Liver (tissue), 9 donors: ENCODE data around the gene SLC12A7. TPM values are rescaled to one million over a fixed set of nuclear protein-coding genes. Genes with fewer than 3 reads are reported as not detected.

Experiments
- DNase-seq: peaks from one replicate; pipeline ENCODE4 v3.0.0-alpha.2; 2017; ENCODE audit warnings: low spot score
- H3K27ac ChIP-seq, 2 donors: one replicate each; pipeline ENCODE4 v1.7.0; 2013; ENCODE audit warnings: inconsistent platforms in 2 of 2, low read length in 2 of 2, control low read depth in 1 of 2, low read depth in 1 of 2, mild to moderate bottlenecking in 1 of 2
- H3K27me3 ChIP-seq, 4 donors: one replicate each; pipeline versions ENCODE4 v1.6.1 to v1.7.0; 2013; ENCODE audit warnings: low read length in 3 of 4, inconsistent platforms in 1 of 4, mild to moderate bottlenecking in 1 of 4, moderate library complexity in 1 of 4; ENCODE audit not compliant: control insufficient read depth in 4 of 4, insufficient read depth in 4 of 4
- H3K36me3 ChIP-seq, 4 donors: one replicate each; pipeline versions ENCODE4 v1.6.1 to v1.7.0; 2013; ENCODE audit warnings: low read length in 3 of 4, mild to moderate bottlenecking in 3 of 4, low read depth in 1 of 4, moderate library complexity in 1 of 4; ENCODE audit not compliant: control insufficient read depth in 4 of 4, insufficient read depth in 3 of 4
- H3K4me1 ChIP-seq, 4 donors: one replicate each; pipeline versions ENCODE4 v1.6.1 to v1.7.0; 2013; ENCODE audit warnings: low read length in 3 of 4, mild to moderate bottlenecking in 3 of 4, moderate library complexity in 1 of 4; ENCODE audit not compliant: control insufficient read depth in 4 of 4, insufficient read depth in 4 of 4
- H3K4me3 ChIP-seq, 3 donors: one replicate each; pipeline versions ENCODE4 v1.6.1 to v1.7.0; 2013; ENCODE audit warnings: low read length in 3 of 3, control low read depth in 1 of 3, low read depth in 1 of 3, mild to moderate bottlenecking in 1 of 3
- H3K9ac ChIP-seq, 2 donors: one replicate each; pipeline ENCODE4 v1.7.0; 2013; ENCODE audit warnings: low read length in 2 of 2, mild to moderate bottlenecking in 2 of 2, moderate library complexity in 2 of 2, control low read depth in 1 of 2, low read depth in 1 of 2
- H3K9me3 ChIP-seq, 4 donors: one replicate each; pipeline versions ENCODE4 v1.6.1 to v1.7.0; 2013; ENCODE audit warnings: low read length in 3 of 4; ENCODE audit not compliant: control insufficient read depth in 4 of 4
- ATF3 ChIP-seq: IDR thresholded peaks from 2 replicates; pipeline ENCODE4 v1.6.1; 2016; ENCODE audit warnings: antibody characterized with exemption
- EGR1 ChIP-seq, 2 donors: IDR thresholded peaks; 2 replicates each; pipeline ENCODE4 v1.6.1; 2016 to 2018; ENCODE audit warnings: antibody characterized with exemption in 2 of 2, low read depth in 2 of 2
- FOXA1 ChIP-seq: IDR thresholded peaks from 2 replicates; pipeline ENCODE4 v1.6.1; 2016; ENCODE audit warnings: antibody characterized with exemption
- GABPA ChIP-seq, 2 donors: IDR thresholded peaks in 1 of 2; conservative IDR thresholded peaks in 1 of 2; 2 replicates each; pipeline ENCODE4 v1.6.1; 2016; ENCODE audit warnings: antibody characterized with exemption in 2 of 2, mild to moderate bottlenecking in 1 of 2, moderate library complexity in 1 of 2
- HNF4A ChIP-seq, 2 donors: conservative IDR thresholded peaks; 2 replicates each; pipeline ENCODE4 v1.6.1; 2016; ENCODE audit warnings: antibody characterized with exemption in 2 of 2, mild to moderate bottlenecking in 2 of 2
- HNF4G ChIP-seq: IDR thresholded peaks from 2 replicates; pipeline ENCODE4 v1.6.1; 2016; ENCODE audit warnings: antibody characterized with exemption
- NR2F2 ChIP-seq: IDR thresholded peaks from 2 replicates; pipeline ENCODE4 v1.6.1; 2016; ENCODE audit warnings: antibody characterized with exemption
- RAD21 ChIP-seq, 2 donors: IDR thresholded peaks; 2 replicates each; pipeline ENCODE4 v1.6.1; 2016; ENCODE audit warnings: antibody characterized with exemption in 2 of 2, mild to moderate bottlenecking in 2 of 2
- RXRA ChIP-seq, 2 donors: IDR thresholded peaks; 2 replicates each; pipeline ENCODE4 v1.6.1; 2017 to 2018; ENCODE audit warnings: antibody characterized with exemption in 2 of 2, mild to moderate bottlenecking in 1 of 2
- SP1 ChIP-seq: IDR thresholded peaks from 2 replicates; pipeline ENCODE4 v1.6.1; 2018; ENCODE audit warnings: antibody characterized with exemption, mild to moderate bottlenecking
- TAF1 ChIP-seq: conservative IDR thresholded peaks from 2 replicates; pipeline ENCODE4 v1.6.1; 2016; ENCODE audit warnings: antibody characterized with exemption, mild to moderate bottlenecking
- YY1 ChIP-seq: IDR thresholded peaks from 2 replicates; pipeline ENCODE4 v1.6.1; 2016; ENCODE audit warnings: antibody characterized with exemption, mild to moderate bottlenecking
- ZBTB33 ChIP-seq: IDR thresholded peaks from 2 replicates; pipeline ENCODE4 v1.6.1; 2016; ENCODE audit warnings: antibody characterized with exemption
- WGBS: extraction: QIAGEN DNeasy Blood & Tissue Kit; methylation state at CpG from one replicate; pipeline ENCODE4 v1.1.7; 2013; 5-methylcytosine and 5-hydroxymethylcytosine counted together
- polyA plus RNA-seq, 2 donors: library from polyadenylated mRNA; stranded (reverse) in 1 of 2; unstranded in 1 of 2; fragments of 200-250 nt in 1 of 2; fragments of >200 nt in 1 of 2; fragmentation: Nextera tagmentation in 1 of 2; extraction: Ambion mirVana in 1 of 2; gene quantifications; one replicate each; pipeline versions ENCODE4 v1.2.1 to v1.2.3, GENCODE V29; 2013 to 2015
- total RNA-seq, 2 donors: library from RNA; depleted of rRNA; stranded (reverse); fragments of >200 nt; gene quantifications; one replicate each; pipeline ENCODE4 v1.2.3, GENCODE V29; 2014
- TF ChIP-seq, protein P1 (sequence below): IDR thresholded peaks from 2 replicates; pipeline ENCODE4 v1.6.1; 2016; ENCODE audit warnings: antibody characterized with exemption
- donor health status: healthy.
- donor health status: healthy.
- donor health status: healthy.
- donor health status: healthy.
- donor health status: healthy.

SLC12A7 gene
- total and polyA plus RNA-seq, 4 donors = 12.3 to 64.2 (median 28.9) TPM

- no peak overlapping the region for H3K9ac ChIP-seq
- H3K27ac ChIP-seq = no peak overlapping the region
- H3K4me1 ChIP-seq = peaks cover 0 to 9% (median 6%) of the 10 kb centered on the region in 4 donors
- no peaks in the 10 kb centered on the region for H3K36me3 ChIP-seq
- no peaks in the 10 kb centered on the region for H3K9me3 ChIP-seq
- H3K4me3 ChIP-seq = no peak overlapping the region
- peaks cover 0 to 4% (median 1%) of the 10 kb centered on the region in 4 donors for H3K27me3 ChIP-seq
- DNase-seq = no peak
- TF ChIP-seq GABPA (IDR thresholded peaks at IDR 0.05 in 1 of 2, conservative IDR thresholded peaks at IDR 0.05 in 1 of 2) = no peak
- WGBS = 92% methylated on average over 14 of the region's 14 CpGs
Observed at GRCh38 chr5:1014346-1014745, 97.5 kb downstream of the SLC12A7 start.

DNA sequence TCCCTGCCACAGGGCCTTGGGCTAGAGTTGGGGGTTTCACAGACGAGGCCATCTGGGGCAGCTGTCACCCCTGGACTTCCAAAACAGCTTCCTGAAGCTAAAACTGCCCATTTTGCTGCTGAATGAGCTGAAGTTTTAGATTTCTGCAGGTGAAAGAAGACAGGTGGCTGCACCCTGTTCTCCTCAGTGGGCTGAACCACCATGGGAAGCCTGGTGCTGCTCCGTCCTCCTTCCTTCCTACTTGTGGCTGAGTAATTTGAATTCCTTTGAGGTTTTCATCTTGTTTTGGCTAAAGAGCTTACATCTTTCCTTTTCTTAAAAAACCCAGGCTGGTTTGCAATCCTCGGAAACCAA, 97.9 kb downstream of the SLC12A7 start:
- 92% methylated on average over 3 of the region's 3 CpGs for WGBS

DNA sequence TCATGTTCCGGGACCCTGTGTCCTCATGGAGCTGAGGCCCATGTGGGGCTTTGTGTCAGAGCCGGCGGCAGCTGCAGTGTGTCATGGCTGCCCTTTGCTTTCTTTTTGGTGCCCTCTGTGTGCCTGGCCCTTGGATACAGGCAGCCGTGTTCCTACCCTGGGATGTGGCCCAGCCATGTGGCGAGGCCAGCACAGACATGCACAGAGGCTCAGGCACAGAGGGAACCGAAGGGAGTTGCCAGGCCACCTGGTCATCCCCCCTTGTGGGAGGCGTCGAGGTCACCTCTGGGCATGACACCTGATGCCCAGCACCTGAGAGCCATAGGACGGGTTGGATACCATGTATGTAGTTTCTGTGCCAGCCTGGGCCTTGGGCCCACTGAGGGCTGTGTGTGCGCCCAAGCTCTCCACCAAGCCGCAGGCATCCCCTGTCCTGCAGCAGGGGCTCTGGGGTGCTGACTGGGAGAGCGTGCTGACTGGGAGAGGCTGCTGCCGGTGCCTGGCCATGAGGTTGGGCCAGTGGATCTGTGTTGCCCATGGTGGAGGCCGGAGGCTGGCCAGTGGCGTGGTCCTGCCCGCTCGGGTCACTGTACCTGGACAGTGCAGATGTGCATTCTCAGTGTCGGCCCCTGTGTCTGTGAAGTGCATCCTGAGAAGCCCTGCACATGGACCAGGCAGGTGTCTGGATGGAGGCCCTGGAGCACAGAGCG, 98.5 kb downstream of the SLC12A7 start:
- WGBS = 93% methylated on average over 19 of the region's 19 CpGs
- no peak overlapping the region for H3K9ac ChIP-seq
- H3K9me3 ChIP-seq = no peaks in the 10 kb centered on the region
- H3K27me3 ChIP-seq = peaks cover 0 to 4% (median 1%) of the 10 kb centered on the region in 4 donors
- no peak overlapping the region for H3K27ac ChIP-seq
- DNase-seq = no peak
- TF ChIP-seq ATF3 (no peak), HNF4G (no peak), EGR1 (IDR thresholded peaks at IDR 0.05; ENCODE audit: low read depth in 2 of 2) (no peak), NR2F2 (no peak), YY1 (no peak)
- no peak overlapping the region for H3K4me3 ChIP-seq
- no peaks in the 10 kb centered on the region for H3K36me3 ChIP-seq
- peaks cover 0 to 17% (median 8%) of the 10 kb centered on the region in 4 donors for H3K4me1 ChIP-seq

More for the DNA sequence above, 97.9 kb downstream of the SLC12A7 start:
- Histone ChIP-seq H3K36me3 (no peaks in the 10 kb centered on the region), H3K27ac (no peak overlapping the region), H3K4me3 (no peak overlapping the region), H3K4me1 (peaks cover 0 to 12% (median 8%) of the 10 kb centered on the region in 4 donors), H3K9ac (no peak overlapping the region), H3K27me3 (peaks cover 0 to 4% (median 1%) of the 10 kb centered on the region in 4 donors), H3K9me3 (no peaks in the 10 kb centered on the region)
- TF ChIP-seq SP1 = no peak
- no peak for TF ChIP-seq TAF1
- no peak for TF ChIP-seq FOXA1
- no peak for TF ChIP-seq GABPA (IDR thresholded peaks at IDR 0.05 in 1 of 2, conservative IDR thresholded peaks at IDR 0.05 in 1 of 2)
- TF ChIP-seq, protein P1, sequence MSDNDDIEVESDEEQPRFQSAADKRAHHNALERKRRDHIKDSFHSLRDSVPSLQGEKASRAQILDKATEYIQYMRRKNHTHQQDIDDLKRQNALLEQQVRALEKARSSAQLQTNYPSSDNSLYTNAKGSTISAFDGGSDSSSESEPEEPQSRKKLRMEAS = no peak
- no peak for TF ChIP-seq NR2F2
- TF ChIP-seq YY1 = no peak
- TF ChIP-seq RAD21 (IDR thresholded peaks at IDR 0.05) = no peak
- TF ChIP-seq HNF4A (conservative IDR thresholded peaks at IDR 0.05) = no peak
- no peak for TF ChIP-seq ATF3
- TF ChIP-seq HNF4G = no peak
- TF ChIP-seq RXRA (IDR thresholded peaks at IDR 0.05) = no peak
- DNase-seq = no peak

GRCh38 chr5:1012900-1013237, 99.0 kb downstream of the SLC12A7 start:
- 95% methylated on average over 7 of the region's 7 CpGs for WGBS

More at GRCh38 chr5:1012900-1013237, 99.0 kb downstream of the SLC12A7 start:
- no peaks in the 10 kb centered on the region for H3K9me3 ChIP-seq
- no peak overlapping the region for H3K9ac ChIP-seq
- H3K4me3 ChIP-seq = no peak overlapping the region
- TF ChIP-seq TAF1 (no peak), ZBTB33 (no peak), NR2F2 (no peak)
- DNase-seq = no peak
- H3K27ac ChIP-seq = no peak overlapping the region
- peaks cover 0 to 17% (median 8%) of the 10 kb centered on the region in 4 donors for H3K4me1 ChIP-seq
- no peaks in the 10 kb centered on the region for H3K36me3 ChIP-seq
- peaks cover 0 to 4% (median 1%) of the 10 kb centered on the region in 4 donors for H3K27me3 ChIP-seq
